Prostate gland (tissue), 2 donors: ENCODE measurements around the gene BOC. TPM values are rescaled to one million over a fixed set of nuclear protein-coding genes. Genes with fewer than 3 reads are reported as not detected.

ENCODE experiments used
- DNase-seq: peaks from one replicate; pipeline ENCODE4 v3.0.0-alpha.2; 2019; ENCODE audit warnings: low spot score
- H3K27ac ChIP-seq, 2 donors: fragments of 200-600 bp; sonication (generic); 2 replicates each; pipeline ENCODE4 v1.5.1; 2017 to 2019
- H3K27me3 ChIP-seq: fragments of 200-600 bp; sonication (generic); replicated peaks from 2 replicates; pipeline ENCODE4 v1.5.1; 2019; ENCODE audit not compliant: insufficient read depth
- H3K36me3 ChIP-seq, 2 donors: fragments of 200-600 bp; sonication (generic); 1 replicate in 1 of 2; 2 replicates in 1 of 2; pipeline versions ENCODE4 v1.5.1 to v1.8.1; 2017 to 2019
- H3K4me1 ChIP-seq: fragments of 200-600 bp; sonication (generic); replicated peaks from 2 replicates; pipeline ENCODE4 v1.5.1; 2019
- H3K4me3 ChIP-seq, 2 donors: fragments of 200-600 bp; sonication (generic); 2 replicates each; pipeline ENCODE4 v1.5.1; 2017 to 2019
- H3K9me3 ChIP-seq: fragments of 200-600 bp; sonication (generic); 2 replicates; pipeline ENCODE4 v1.5.1; 2017
- POLR2A ChIP-seq: fragments of 450-650 bp; IDR thresholded peaks from one replicate; pipeline ENCODE4 v1.6.1; 2016; ENCODE audit warnings: antibody characterized with exemption, mild to moderate bottlenecking
- POLR2AphosphoS5 ChIP-seq: sonication (generic); formaldehyde crosslinking; IDR thresholded peaks from one replicate; pipeline ENCODE4 v1.6.1; 2017; ENCODE audit warnings: antibody characterized with exemption
- WGBS: methylation state at CpG from one replicate; pipeline ENCODE4 v1.1.5; 2018; 5-methylcytosine and 5-hydroxymethylcytosine counted together
- intact Hi-C: fragments of 100-400 bp; cut with DNase I; formaldehyde crosslinking; loops from one replicate; pipeline ENCODE4 v1.14.2; 2022
- total RNA-seq, 2 donors: library from RNA; depleted of rRNA; stranded (reverse); fragments of >200 nt; gene quantifications; one replicate each; pipeline ENCODE4 v1.1.0, GENCODE V29; 2016
- TF ChIP-seq, protein P1 (sequence below), 4 experiments: fragments of 200-600 bp in 2 of 4; fragments of 450-650 bp in 2 of 4; sonication (generic) in 2 of 4; IDR thresholded peaks; 1 replicate in 3 of 4; 2 replicates in 1 of 4; pipeline ENCODE4 v1.5.1; 2016 to 2019; ENCODE audit warnings: antibody characterized with exemption in 4 of 4, mild to moderate bottlenecking in 2 of 4, moderate library complexity in 2 of 4

Gene BOC
- total RNA-seq, 2 donors from 2014 or later = 41.4 to 42.3 TPM

DNA sequence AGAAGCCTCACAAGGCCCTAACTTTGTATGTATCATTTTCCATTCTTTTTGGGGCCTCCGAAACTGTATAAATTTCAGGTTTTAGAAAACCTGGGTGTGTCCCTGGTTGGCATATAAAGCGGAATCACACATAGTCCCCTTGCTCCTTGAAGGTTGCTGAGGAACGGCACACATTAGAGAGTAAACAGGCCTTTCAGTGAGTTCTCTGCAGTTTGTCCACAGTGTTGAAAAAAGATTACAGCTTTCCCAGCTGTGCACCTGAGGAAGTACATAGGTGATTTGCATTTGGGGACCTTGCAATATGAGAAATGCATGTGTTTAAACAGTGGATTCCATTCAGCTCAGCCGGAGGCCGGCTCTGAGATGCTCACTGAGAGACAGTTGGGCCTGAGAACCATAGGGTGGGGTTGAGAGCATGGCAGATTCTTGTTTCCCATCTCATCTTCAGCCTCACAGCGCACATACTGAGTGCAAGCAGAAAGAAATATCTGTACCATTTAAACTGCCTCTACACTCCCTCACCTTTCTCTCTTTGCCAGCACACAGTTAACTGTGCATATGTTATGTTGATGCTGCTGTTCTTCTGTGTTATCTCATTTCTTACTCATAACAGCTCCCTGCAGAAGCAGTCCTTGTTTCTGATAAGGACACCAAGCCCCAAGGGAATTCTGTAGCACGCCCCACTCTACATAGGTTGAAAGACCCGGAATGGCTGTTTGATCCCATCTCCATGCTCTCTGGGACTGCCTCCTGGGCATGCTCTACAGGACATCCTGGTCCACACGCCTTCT, 60.4 kb downstream of the BOC start:
- Histone ChIP-seq H3K4me3 (no peak overlapping the region), H3K9me3 (no peaks in the 10 kb centered on the region), H3K27me3 (no peaks in the 10 kb centered on the region), H3K4me1 (peaks cover 22% of the 10 kb centered on the region), H3K27ac (peak overlapping the region; percentile 5 to 54), H3K36me3 (peaks cover 0 to 12% of the 10 kb centered on the region in 2 donors)
- 68% methylated on average over 9 of the region's 9 CpGs for WGBS
- no peak for DNase-seq
- TF ChIP-seq POLR2AphosphoS5 (peak; percentile 53), POLR2A (no peak)
- TF ChIP-seq, protein P1, sequence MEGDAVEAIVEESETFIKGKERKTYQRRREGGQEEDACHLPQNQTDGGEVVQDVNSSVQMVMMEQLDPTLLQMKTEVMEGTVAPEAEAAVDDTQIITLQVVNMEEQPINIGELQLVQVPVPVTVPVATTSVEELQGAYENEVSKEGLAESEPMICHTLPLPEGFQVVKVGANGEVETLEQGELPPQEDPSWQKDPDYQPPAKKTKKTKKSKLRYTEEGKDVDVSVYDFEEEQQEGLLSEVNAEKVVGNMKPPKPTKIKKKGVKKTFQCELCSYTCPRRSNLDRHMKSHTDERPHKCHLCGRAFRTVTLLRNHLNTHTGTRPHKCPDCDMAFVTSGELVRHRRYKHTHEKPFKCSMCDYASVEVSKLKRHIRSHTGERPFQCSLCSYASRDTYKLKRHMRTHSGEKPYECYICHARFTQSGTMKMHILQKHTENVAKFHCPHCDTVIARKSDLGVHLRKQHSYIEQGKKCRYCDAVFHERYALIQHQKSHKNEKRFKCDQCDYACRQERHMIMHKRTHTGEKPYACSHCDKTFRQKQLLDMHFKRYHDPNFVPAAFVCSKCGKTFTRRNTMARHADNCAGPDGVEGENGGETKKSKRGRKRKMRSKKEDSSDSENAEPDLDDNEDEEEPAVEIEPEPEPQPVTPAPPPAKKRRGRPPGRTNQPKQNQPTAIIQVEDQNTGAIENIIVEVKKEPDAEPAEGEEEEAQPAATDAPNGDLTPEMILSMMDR (IDR thresholded peaks at IDR 0.05) = no peak
- intact Hi-C loops = no loop called here

DNA sequence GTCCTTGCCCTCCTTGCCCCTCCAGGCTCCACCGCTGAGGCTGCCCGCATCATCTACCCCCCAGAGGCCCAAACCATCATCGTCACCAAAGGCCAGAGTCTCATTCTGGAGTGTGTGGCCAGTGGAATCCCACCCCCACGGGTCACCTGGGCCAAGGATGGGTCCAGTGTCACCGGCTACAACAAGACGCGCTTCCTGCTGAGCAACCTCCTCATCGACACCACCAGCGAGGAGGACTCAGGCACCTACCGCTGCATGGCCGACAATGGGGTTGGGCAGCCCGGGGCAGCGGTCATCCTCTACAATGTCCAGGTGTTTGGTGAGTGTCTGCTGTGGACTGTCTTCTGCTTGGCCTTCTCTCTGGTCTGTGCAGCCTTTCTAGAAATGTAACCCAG, 61.0 kb downstream of the BOC start:
- 87% methylated on average over 13 of the region's 13 CpGs for WGBS
- no peak for TF ChIP-seq POLR2A
- TF ChIP-seq, protein P1 (IDR thresholded peaks at IDR 0.05) = no peak
- H3K27ac ChIP-seq = peak overlapping the region in 1 of 2 donors; percentile 54
- no peaks in the 10 kb centered on the region for H3K9me3 ChIP-seq
- DNase-seq = no peak
- H3K27me3 ChIP-seq = no peaks in the 10 kb centered on the region
- peaks cover 22% of the 10 kb centered on the region for H3K4me1 ChIP-seq
- no peak overlapping the region for H3K4me3 ChIP-seq
- intact Hi-C loops = no loop called here
- H3K36me3 ChIP-seq = peaks cover 0 to 12% of the 10 kb centered on the region in 2 donors

DNA sequence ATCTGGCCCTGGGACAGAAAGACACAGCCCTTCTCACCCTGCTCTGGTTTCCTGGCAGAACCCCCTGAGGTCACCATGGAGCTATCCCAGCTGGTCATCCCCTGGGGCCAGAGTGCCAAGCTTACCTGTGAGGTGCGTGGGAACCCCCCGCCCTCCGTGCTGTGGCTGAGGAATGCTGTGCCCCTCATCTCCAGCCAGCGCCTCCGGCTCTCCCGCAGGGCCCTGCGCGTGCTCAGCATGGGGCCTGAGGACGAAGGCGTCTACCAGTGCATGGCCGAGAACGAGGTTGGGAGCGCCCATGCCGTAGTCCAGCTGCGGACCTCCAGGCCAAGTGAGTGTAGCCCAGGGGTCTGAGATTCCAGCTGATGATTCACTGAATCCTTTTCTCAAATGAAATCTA, 61.7 kb downstream of the BOC start:
- Histone ChIP-seq H3K27me3 (no peaks in the 10 kb centered on the region), H3K9me3 (no peaks in the 10 kb centered on the region), H3K36me3 (peaks cover 0 to 12% of the 10 kb centered on the region in 2 donors), H3K4me3 (no peak overlapping the region), H3K4me1 (peaks cover 22% of the 10 kb centered on the region), H3K27ac (no peak overlapping the region)
- WGBS = 92% methylated on average over 15 of the region's 15 CpGs
- no peak for TF ChIP-seq POLR2AphosphoS5
- TF ChIP-seq POLR2A = no peak
- TF ChIP-seq, protein P1 (IDR thresholded peaks at IDR 0.05) = no peak
- no peak for DNase-seq
- intact Hi-C loops = no loop called here

DNA sequence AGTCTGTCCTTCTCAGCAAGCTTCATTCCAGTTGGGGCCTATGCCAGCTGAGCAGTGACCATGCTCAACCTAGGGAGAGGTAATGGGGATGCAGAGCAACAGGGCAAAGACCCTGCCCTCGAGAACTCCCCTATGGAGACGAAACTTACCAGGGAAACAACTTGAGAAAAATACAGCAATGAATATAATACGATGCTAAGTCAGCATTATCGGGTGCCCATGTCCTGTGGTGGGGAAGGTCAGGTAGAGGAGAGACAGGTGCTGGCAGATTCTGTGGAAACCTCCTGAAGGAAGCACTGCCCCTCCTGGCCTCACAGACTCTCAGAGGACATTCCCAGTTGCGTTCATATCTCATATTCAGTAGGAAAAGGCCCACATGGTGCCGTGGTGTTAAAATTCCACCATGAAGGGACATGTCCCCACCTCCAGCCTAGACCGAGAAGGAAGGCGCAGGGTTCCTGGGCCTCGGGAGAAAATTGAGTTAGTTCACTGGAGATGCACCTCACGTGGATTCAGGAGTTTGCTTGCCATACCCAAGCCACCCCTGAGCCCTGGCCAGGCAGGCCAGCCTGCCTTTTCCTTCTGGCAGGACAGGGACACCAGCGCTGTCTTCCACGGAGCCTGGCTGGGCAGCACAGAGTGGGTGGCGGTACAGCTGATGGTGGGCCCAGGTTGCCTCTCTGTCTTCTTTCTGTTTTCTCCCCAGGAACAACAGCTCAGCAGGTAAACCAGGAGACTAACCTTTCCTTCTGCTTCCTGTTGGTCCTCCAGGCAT, 62.4 kb downstream of the BOC start:
- Histone ChIP-seq H3K27me3 (no peaks in the 10 kb centered on the region), H3K4me3 (no peak overlapping the region), H3K27ac (peak overlapping the region; percentile 70 to 78), H3K36me3 (peaks cover 0 to 12% of the 10 kb centered on the region in 2 donors), H3K4me1 (peaks cover 22% of the 10 kb centered on the region), H3K9me3 (no peaks in the 10 kb centered on the region)
- DNase-seq = no peak
- TF ChIP-seq, protein P1 (IDR thresholded peaks at IDR 0.05) = no peak
- TF ChIP-seq POLR2A = no peak
- no peak for TF ChIP-seq POLR2AphosphoS5
- intact Hi-C loops = no loop called here
- WGBS = 88% methylated on average over 13 of the region's 13 CpGs
